GM20000 (cell line): ENCODE results near the gene SYNRG.

Experiments used
- DNase-seq: peaks from one replicate; pipeline ENCODE4 v3.0.0; 2012; ENCODE audit warnings: low spot score
- TF ChIP-seq, protein P1 (sequence below): IDR thresholded peaks from 2 replicates; pipeline ENCODE4 v1.5.1; 2012; ENCODE audit warnings: mild to moderate bottlenecking, control low read depth; ENCODE audit errors: extremely low read depth, missing control alignments

The SYNRG gene, protein sequence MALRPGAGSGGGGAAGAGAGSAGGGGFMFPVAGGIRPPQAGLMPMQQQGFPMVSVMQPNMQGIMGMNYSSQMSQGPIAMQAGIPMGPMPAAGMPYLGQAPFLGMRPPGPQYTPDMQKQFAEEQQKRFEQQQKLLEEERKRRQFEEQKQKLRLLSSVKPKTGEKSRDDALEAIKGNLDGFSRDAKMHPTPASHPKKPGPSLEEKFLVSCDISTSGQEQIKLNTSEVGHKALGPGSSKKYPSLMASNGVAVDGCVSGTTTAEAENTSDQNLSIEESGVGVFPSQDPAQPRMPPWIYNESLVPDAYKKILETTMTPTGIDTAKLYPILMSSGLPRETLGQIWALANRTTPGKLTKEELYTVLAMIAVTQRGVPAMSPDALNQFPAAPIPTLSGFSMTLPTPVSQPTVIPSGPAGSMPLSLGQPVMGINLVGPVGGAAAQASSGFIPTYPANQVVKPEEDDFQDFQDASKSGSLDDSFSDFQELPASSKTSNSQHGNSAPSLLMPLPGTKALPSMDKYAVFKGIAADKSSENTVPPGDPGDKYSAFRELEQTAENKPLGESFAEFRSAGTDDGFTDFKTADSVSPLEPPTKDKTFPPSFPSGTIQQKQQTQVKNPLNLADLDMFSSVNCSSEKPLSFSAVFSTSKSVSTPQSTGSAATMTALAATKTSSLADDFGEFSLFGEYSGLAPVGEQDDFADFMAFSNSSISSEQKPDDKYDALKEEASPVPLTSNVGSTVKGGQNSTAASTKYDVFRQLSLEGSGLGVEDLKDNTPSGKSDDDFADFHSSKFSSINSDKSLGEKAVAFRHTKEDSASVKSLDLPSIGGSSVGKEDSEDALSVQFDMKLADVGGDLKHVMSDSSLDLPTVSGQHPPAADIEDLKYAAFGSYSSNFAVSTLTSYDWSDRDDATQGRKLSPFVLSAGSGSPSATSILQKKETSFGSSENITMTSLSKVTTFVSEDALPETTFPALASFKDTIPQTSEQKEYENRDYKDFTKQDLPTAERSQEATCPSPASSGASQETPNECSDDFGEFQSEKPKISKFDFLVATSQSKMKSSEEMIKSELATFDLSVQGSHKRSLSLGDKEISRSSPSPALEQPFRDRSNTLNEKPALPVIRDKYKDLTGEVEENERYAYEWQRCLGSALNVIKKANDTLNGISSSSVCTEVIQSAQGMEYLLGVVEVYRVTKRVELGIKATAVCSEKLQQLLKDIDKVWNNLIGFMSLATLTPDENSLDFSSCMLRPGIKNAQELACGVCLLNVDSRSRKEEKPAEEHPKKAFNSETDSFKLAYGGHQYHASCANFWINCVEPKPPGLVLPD (N-terminal part only)

DNA sequence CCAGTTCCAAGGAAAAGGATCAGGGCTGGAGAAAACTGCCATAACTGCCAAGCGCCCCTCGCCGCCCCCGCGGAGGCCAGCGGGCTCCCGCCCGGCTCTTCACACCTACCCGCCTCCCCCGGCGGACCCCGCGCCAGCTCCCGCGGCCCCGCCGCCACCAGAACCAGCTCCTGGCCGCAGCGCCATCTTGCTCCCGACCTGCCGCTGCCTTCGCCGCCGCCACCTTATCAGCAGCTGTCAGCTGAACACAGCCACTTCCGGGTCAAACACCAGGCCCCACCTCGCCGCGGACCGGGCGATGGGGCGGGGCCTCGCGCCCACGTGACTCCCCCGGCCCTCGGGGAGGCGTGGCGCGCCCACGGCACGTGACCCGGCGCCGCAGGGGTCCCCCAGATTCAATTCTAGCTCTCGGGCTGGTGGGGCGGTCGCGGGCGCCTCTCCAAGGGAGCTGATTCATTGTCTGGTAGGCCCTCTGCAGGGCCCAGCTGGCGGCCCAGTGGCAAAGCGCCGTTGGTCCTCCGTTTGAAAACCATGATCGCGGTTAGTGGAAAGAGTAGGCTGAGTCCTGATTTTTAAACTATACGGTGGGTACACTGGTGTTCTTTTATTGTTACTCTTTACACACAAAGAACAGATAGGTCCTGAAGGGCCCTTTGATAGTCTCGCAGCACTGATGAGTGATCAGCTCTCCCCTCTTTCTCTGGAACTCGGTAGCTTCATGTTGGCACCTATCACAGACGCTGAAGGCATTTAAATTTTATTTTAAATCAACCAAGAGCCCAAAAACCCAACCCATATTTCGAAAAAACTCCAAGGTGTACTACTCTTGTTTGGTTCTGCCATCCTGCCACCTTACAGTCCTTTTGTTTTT lies at the start of gene SYNRG:
Gene SYNRG, minus strand, starts transcription at position 249 of the 871 bp plus-strand sequence. Its CDS starts 63 bp downstream, at position 186.
- peak; percentile 99 for DNase-seq
- TF ChIP-seq, protein P1, sequence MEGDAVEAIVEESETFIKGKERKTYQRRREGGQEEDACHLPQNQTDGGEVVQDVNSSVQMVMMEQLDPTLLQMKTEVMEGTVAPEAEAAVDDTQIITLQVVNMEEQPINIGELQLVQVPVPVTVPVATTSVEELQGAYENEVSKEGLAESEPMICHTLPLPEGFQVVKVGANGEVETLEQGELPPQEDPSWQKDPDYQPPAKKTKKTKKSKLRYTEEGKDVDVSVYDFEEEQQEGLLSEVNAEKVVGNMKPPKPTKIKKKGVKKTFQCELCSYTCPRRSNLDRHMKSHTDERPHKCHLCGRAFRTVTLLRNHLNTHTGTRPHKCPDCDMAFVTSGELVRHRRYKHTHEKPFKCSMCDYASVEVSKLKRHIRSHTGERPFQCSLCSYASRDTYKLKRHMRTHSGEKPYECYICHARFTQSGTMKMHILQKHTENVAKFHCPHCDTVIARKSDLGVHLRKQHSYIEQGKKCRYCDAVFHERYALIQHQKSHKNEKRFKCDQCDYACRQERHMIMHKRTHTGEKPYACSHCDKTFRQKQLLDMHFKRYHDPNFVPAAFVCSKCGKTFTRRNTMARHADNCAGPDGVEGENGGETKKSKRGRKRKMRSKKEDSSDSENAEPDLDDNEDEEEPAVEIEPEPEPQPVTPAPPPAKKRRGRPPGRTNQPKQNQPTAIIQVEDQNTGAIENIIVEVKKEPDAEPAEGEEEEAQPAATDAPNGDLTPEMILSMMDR: no peak

DNA sequence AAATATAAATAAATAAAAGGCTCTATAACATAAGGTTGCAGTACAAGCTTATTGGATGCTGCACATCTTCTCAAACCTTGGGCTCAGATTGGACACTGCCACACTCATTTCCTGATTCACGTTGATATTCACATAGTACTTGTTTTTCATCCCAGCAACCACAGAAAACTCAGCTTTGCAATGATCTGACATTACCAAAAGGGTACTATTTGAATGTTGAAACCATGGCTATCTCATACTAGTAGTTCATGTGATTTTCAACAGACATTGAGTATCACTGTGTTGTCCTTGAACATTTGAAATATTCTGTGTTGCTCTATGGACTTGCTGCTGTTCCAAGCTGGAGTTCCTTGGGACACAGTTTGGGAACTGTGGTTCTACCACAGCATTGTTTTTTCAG lies 48.0 kb upstream of the SYNRG start:
- TF ChIP-seq, protein P1: no peak

DNA sequence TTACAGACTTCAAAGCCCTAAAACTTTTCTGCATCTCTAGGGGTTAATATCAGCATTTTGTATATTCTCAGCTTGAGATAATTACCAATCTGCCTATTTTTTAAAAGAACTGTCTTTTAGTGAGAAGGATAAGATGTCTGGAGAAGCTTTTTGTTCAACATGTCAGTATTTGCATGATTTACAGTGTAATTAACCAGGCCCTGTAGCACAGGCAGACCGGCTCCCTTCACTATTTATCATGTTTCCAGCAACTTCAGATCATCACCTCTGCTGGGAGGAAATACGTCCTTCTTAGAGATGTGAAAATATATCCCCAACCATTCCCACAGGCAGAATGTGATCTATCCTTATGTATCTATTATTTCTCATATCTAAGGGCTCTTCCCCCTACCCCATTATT lies 42.6 kb upstream of the SYNRG start:
- DNase-seq: no peak
- TF ChIP-seq, protein P1: no peak

More for the DNA sequence above, 48.0 kb upstream of the SYNRG start:
- no peak for DNase-seq

DNA sequence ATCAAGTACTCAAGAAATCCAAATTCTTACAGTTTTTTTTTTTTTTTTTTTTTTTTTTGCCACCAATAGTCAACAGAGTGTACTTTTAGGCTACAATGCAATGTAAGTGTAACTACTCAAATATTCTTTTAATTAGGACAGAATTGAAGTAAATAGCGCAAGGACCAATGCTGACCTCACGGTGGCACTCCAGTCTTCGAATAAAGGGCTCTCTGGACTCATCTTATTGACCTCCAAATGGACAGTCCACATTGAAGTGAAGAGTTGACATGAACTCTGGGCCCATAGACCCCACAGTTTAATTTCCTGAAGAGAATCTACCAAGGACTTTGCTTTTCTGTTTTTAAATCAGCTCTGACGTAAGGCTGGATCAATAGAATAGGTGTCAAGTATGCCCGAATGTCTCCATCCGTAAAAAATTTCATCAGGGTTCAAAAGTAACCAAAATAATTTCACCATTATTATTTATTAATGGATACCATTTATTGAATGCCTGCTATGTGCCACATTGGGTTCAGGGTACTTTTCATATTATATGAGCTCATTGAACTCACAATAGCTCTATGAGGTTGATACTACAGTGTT lies 41.3 kb upstream of the SYNRG start:
- DNase-seq: peak; percentile 29
- TF ChIP-seq, protein P1: peak; percentile 35

DNA sequence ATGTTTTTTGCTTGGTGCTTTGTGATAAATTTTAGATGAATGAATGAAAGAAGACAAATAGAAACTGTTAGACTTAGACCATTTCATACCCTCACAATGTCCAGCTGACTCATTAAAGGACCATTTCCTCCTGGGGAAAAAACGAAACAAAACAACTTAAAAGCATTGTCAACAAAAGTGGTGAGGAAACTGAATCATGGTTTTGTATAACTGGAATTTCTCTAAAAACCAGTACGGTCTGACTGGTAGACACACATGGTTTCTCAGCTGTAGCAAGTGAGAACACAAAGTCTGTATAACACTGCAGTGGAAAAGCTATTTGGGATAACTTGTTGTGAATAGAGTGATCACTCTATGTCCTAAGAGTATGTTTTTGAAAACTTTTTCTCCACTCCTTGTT lies 39.3 kb upstream of the SYNRG start:
- TF ChIP-seq, protein P1: no peak
- no peak for DNase-seq

DNA sequence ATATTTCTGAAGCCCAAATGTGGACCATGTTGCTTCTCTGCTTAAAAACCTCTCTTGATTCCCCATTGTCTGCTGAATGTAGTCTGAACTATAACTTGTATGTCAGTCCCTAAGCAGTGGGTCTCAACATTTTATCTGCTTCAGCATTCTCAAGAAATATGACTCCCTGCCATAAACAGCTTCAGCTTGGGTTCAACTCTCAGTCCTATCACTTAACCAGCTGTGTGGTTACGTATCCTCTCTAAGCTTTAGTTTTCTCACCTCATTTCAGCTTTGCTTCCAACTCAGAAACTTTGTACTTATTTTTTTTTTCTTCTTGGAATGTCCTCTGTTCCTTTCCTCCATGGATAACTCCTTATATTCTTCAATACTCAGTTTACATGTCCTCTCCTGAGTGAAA lies 38.6 kb upstream of the SYNRG start:
- DNase-seq: no peak
- TF ChIP-seq, protein P1: no peak
